NCI-H1417 (cell line): ENCODE data around the gene FGFRL1.
"Not testable (repeated sequence)": the region's sequence is repeated elsewhere in the genome, so short reads cannot be mapped to it uniquely, and the experiment has no call there.

Source experiments
- DNase-seq, 3 experiments: peaks; one replicate each; lab custom pipeline; 2025; lab: John Stamatoyannopoulos, UW

FGFRL1 gene

DNA sequence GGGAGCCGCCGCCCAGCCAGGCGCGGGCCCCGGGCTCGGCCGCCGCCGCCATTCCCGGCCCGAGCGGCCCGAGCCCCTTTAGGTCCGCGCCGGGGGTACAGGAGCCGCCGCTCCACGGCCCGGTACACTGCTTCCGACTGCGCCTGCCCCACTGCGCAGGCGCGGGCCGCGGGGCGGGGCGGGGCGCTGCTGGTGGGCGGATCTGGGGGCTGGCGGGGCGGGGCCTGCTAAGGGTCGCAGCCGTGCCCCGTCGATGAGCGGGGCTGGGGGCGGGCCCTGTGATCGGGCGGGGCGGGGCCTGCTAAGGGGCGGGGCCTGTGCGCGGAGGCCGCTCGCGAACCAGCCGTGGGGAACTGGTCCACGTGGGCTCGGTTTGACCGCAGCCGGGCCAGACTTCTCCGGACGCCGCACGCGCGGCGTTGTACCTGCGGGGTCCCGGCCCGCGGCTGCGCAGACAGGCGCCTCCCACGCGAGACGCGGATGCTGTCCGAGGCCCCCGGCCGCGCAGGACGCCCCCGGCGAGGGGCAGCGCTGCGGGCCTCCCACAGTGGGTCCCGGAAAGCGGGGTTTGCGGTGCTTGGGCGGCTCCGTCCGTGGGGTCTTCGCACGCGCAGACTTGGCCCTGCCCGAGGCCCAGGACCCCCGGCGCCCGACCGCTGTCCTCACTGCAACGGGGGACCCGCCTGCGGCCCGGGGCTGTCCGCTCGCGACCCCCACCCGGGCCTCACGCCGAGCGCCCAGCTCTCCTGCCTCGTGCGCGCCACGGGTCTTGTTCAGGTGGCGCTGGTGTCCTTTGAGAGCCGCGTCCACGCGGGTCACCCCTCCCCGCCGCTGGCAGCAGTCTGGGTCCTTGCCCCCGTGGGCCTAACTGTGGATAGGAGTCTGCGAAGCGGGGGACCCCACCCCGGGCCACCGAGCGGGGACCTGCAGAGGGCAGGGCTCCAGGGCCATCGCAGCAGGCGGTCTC lies 37.7 kb upstream of the FGFRL1 start, which contains the start of gene DGKQ:
Gene DGKQ, minus strand, starts transcription at position 139 of the 967 bp plus-strand sequence. Its CDS starts 87 bp downstream, at position 52.
- peak; percentile 61 to 86 (median 73) for DNase-seq

DNA sequence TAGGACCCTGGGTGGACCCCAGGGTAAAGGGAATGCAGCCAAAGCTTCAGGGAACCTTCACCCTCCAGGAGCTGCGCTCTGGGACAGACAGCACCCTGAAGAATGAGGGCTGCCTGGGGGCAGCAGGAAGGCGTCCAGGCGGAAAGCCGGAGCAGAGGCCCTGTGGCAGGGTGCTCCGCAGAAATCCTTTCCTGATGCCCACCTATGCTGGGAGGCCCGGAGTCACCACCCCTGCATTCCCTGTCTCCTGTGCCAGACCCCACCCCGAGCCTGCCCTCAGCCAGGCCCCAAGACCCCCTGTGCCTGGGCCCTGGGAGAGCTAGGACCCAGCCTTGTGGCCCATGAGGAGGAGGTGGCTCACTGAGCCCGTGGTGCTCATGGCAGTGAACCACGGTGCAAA lies 36.8 kb upstream of the FGFRL1 start:
- DNase-seq = no peak

DNA sequence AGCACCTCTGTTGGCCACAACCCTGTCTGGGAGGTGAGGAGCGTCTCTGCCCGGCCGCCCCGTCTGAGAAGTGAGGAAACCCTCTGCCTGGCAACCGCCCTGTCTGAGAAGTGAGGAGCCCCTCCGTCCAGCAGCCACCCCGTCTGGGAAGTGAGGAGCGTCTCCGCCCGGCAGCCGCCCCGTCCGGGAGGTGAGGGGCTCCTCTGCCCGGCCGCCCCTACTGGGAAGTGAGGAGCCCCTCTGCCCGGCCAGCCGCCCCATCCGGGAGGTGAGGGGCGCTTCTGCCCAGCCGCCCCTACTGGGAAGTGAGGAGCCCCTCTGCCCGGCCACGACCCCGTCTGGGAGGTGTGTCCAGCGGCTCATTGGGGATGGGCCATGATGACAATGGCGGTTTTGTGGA lies 35.4 kb upstream of the FGFRL1 start:
- not testable (repeated sequence) for DNase-seq

DNA sequence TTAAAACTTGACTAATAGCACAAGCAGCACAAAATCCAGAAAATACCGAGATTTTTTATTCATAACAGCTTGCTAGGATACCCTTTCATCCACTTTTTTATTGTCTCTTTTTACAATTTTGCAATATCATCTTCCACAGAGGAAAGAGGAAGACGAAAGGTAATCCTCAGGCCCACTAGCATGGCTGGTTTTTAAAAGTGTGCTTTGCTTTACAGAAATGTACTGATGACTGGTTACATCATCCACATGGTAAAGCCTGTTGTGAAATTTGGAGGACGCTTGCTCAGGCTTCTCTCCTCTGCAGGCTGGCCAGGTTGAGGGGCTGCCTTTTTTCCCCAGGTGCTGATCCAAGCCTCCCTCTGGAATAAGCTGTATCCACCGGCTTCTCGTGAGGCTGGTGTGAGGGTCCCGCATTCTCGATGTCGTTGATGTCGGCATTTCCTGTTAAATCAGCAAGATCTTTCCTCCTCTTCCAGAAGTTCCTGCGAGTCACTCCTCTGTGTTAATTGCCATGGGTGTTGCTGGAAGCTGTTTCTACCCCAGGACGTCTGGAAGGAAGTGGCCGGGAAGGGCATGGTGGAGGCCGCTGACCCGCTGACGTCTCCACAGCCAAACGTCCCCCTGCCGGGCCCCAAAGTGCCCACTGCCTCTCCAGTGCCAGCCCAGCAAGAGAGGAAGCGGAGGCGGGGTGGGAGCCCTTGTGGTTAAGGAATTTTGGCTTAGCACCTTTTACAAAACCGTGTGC lies 32.3 kb upstream of the FGFRL1 start:
- no peak for DNase-seq

DNA sequence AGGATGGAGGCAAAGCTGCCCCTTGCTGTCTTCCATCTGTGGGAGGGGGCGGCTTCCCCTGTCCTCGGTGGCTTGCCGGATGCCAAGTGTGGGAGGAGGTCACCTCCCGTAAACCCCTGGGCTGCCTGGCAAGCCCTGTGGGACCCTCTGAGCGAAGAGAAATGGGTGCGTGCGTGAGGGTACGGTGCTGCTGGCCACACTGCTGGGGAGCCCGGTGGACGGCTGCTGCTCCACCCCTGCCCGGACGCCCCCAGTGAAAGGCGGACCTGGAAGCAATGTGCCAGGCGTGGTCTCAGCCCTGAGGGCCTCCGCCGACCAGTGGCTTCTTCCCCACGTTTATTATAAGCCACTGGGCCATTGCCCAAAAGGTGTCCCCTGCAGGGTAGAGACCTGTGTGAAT lies 29.1 kb upstream of the FGFRL1 start:
- no peak for DNase-seq

DNA sequence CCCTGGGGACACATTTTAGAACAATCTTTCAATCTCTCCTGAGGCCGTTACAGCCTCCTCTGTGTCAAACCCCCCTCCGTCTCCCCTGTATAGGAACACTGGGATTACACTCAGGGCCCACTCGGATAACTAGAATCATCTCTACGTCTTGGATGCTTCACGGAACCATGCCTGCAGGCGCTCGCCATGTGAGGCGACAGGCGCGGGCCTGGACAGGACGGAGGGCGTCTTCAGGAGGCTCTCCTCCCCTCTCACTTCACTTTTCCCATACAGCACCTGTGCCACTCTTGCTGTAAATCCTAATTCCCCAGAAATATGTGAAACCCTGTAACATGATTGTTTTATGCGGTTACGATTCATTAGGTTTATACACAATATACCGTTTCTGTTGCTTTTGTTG lies 28.6 kb upstream of the FGFRL1 start:
- DNase-seq = no peak

DNA sequence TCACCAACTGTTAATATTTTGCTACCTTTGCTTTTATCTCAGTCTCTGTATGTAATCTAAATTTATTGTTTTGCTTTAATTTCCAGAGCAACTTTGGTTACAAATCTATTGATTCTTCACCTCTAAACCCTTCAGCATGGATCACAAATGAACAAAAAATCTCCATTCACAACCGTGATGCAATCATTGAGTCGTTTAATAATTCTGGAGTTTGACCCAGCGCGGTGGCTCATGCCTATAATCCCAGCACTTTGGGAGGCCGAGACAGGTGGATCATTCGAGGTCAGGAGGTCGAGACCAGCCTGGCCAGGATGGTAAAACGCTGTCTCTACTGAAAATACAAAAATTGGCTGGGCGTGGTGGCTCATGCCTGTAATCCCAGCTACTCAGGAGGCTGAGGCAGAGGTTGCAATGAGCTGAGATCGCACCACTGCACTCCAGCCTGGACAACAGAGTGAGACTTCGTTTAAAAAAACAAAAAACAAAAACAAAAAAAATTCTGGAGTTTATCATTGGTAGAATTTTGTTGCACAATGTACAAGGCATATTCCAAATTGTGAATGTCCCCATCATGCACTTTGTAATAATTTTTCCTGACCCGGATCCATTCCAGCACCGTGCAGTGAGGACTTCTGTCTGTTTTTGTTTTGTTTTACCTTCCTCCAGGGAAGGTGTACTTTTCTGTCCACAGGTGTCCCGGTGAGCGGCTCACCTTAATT lies 26.9 kb upstream of the FGFRL1 start:
- no peak for DNase-seq

DNA sequence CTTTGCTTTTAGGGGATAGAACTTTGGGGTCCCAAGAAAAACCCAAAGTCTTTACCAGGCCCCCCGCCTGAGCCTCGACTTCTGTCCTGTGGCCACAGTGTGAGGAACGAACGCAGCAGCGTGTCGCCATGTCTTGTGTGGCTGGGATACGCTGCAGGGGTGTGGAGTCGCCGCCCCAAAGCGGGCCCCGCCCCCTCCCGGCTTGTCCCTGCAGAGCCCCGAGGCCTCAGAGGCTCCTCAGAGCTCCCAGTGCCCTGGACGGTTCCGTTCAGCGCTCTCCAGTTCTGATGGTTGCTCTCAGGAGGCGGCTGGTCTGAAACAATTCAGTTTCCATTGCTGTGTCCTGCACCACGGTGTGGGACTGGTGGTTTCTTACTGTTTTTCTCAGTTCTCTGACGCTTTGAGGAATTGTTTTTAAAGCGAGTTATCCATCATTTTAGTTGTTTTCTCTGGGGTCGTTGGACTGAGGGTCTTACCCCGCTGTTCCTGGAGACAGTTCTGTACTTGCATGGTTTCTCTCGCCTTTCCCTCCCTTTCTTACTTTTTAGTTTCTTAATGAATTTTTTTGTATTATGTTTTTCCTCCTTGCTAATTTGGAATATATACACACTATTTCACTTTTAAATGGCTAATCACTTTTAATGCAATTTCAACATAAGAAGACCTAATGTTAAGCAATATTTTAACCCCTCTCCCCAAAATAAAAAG lies 26.1 kb upstream of the FGFRL1 start:
- DNase-seq = no peak

DNA sequence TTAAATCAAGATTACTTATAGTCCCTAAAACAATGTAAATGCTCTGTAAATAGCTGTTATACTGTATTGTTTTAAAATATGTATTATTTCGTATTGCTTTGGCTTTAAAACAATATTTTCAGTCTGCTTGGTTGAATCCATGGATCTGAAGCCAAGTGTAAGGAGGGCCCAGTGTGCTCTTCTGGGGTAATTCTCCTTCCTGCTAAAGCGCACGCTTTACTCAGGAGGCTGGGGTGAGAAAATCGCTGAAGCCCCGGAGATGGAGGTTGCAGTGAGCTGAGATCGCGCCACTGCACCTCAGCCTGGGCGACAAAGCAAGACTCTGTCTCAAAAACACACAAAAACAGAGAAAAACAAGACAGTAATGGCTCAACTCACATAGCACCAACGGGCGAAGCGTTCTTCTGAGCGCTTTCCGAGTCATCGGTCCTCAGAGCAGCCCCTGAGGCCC lies 25.0 kb upstream of the FGFRL1 start:
- peak in 1 of 3 experiments; percentile 81 for DNase-seq

DNA sequence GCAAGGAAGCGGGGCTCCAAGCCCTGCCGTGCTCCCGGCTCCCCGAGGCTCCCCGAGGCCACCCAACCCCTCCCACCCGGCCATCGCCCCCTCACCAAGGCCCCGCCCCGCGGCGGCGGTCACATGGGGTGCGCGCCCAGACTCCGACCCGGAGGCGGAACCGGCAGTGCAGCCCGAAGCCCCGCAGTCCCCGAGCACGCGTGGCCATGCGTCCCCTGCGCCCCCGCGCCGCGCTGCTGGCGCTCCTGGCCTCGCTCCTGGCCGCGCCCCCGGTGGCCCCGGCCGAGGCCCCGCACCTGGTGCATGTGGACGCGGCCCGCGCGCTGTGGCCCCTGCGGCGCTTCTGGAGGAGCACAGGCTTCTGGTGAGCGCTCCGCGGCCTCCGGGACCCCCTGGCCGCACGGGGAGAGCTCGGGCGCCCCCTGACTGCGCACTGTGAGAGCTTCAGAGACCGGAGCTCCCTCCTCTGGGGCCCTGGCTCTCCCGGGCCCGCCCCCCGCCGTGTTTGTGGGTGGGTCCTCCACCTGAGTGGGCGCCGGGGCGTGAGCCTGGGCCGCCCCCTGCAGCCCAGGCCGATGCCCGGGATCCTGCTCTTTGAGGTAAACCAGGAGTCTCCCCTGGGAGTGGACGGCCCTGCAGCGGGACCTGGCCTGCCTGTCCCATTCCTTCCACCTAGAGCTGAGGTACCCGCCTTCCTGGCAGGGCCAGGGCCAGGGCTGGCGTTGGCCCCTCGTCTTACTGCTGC lies 24.4 kb upstream of the FGFRL1 start, which contains the start of gene IDUA:
Gene IDUA, plus strand, starts transcription at position 166 of the 745 bp plus-strand sequence. Its CDS starts 41 bp downstream, at position 207.
- peak; percentile 50 to 88 (median 81) for DNase-seq

DNA sequence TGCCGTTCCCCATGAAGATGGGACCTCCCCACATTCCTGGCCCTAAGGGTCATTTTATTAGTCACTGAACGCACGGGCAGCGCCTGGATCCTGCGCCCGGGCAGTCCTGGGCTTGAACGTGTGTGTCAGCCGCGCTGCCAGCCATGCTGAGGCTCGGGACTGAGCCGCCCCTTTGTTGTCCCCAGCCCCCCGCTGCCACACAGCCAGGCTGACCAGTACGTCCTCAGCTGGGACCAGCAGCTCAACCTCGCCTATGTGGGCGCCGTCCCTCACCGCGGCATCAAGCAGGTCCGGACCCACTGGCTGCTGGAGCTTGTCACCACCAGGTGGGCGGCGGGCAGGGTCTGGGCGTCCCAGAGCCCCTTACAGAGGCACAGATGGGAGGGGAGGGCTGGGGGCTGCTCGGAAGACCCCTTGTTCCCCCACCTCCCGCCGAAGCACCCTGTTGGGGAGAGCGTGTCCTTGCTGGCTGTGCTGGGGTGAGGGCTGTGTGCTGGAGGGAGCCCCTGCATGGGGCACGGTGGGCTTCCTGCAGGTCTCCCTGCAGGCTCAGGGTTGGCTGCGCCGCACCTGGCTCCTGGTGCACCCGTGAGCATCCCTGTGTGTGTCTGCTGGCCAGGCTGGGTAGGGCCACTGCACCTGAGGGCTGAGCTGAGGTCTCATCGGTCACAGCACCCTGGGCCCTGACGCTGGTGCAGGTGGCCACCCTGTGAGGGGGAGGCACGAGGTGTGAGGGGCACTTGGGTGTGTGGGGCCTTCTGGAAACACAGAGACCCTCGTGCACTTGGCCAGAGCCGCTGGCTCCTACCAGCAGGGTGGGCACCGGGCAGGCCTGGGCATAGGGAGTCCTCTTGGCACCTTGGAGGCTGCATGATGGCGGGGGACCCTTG lies 23.6 kb upstream of the FGFRL1 start:
- no peak for DNase-seq

DNA sequence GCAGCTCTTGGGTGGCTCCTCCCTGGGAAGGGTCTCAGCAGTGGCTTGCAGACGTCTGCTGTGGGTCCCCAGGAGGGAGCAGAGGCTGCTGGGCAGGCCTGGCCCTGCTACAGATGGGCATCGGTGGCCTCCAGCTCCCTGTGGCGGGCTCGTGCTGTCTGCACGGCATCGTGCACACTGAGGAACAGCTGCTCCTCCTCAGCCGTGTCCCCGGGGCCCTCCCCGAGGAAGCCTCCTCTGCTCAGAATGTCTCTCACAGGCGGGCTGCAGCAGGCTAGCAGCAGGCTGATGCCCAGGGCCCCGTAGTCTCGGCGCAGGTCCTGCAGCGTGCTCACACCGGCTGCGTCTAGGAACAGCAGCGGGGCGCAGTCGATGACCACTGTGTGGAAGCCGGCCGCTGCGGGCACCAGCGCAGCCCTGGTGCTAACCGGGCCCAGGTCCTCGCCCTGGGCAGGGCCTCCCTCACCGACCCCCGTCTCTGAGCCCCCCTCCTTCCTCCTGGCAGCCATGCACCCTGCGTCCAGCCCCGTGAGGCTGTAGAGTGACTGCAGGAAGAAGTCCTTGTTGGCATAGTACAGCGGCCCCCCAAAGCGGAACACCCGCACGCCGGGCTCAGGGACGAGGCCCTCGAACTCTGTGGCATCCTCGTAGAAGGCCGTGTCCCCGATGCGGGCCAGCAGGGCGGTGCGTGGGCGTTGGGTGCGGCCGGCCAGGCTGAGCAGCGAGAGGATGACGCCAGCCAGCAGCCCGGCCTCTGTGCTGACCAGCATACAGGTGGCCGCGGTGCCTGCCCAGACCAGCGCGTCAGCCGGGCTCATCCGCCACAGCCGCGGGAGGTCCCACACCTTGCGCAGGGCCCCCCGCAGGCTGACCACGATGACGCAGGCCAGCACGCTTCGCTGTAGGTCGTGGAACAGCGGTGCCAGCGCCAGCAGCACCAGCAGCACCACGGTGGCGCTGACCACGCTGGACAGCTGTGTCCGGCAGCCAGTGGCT lies 22.4 kb upstream of the FGFRL1 start:
- DNase-seq = no peak

DNA sequence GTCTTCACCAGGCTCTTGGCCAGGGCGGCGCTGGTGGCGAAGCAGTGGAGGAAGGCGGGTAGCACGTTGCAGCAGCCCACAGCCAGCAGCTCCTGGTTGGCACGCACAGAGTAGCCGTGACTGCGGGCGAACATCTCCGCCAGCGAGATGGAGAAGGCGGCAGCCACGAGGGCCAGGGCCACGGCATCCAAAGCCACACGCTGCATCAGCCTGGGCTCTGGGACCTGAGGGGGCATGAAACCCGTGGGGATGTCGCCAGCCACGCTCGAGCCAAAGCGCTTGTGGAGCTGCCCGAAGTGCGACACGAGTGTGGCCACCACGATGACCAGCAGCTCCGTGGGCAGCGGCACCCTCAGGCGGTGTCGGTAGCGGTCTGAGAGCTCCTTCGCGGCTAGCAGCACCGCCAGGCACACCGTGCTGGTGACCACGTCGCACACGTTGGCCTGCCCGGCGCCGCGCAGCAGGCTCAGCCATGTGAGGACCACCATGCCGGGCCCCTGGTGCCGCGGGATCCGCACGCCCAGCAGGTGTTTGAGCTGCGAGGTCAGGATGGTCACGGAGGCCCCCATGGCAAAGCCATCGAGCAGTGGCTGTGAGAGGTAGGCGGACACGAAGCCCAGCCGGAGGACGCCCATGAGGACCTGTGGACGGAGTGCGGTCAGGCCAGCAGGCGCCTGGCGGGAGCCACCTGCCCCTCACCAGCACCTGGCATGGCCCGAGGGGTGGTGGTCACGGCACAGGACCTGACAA lies 21.5 kb upstream of the FGFRL1 start:
- no peak for DNase-seq

DNA sequence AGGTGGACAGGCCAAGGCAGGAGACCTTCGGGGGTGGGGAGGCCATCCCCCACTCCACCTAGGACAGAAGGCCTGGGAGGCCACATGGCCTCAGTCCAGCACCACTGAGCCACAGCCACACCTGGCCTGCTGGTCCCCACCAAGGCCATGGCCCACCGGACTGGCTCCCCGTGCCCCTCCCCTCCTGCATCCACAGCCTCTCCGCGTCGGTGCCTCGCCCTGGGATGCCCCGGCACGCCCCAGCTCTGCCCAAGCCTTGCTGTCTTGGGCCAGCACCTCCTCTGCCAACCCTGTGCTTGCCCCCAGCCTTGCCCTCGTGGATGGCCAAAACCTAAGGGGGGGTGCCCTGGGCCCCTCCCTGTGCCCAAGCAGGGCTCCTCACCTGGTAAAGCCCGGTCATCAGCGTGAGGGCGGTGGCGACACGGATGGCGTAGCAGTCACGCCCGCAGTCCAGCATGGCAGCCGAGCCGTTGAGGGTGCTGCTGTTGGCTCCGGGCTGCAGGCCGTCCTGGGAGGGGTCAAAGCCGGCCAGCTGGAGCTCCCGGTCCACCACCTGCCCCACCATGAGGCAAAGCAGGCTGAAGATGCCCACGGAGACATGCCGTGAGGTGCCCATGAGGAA lies 20.6 kb upstream of the FGFRL1 start:
- DNase-seq = no peak

DNA sequence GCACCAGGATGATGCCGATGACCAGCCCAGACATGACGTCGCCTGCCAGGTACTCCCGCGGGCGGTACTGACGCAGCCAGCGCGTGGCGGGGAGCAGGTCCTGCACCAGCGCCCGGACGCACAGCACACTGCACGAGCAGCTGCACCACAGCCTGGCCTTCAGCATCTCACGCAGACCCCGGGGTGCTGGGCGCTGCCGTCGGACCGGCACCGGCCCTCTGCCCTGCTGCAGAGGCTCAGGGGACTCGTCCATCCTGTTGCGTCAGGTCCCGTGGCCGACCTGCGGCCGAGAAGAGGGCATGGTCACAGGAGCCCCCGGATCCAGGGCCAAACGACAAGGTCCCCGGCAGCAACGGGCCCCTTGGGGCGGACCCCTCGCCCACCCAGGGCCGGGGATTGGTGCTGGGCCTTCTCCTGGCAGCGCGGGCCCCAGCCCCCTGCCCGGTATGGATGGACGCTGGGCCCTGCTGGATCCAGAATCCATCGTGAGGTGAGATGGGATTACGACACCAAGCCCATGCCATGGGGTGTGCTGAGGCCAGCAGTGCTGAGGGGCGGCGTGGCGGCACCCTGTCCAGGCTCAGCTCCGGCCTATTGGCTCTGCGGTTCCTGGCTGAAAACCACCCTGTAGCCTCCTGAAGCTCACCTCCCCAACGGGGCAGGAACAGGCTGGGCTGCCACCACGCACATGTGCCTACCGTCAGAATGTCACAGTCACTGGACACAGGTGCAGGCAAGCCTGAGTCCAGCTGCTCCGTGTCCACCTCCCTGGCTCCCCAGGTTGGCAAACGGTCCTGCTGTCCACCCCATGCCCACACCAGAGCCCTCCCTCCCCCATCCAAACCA lies 19.8 kb upstream of the FGFRL1 start:
- no peak for DNase-seq
